Stimulated activated CD4-positive, alpha-beta T cell treated with anti-CD3 and anti-CD28 coated beads, Interleukin-12 subunit alpha, Interleukin-12 subunit beta, amount 100 ng/mL, for 4 hours (primary cell): Measurements from ENCODE around the gene TSPAN11.
A peak's percentile ranks its signal among the peaks of the same experiment; 100 is the strongest.

ENCODE experiments used
- DNase-seq: peaks from one replicate; pipeline ENCODE4 v3.0.0-alpha.2; 2020

TSPAN11 gene

DNA sequence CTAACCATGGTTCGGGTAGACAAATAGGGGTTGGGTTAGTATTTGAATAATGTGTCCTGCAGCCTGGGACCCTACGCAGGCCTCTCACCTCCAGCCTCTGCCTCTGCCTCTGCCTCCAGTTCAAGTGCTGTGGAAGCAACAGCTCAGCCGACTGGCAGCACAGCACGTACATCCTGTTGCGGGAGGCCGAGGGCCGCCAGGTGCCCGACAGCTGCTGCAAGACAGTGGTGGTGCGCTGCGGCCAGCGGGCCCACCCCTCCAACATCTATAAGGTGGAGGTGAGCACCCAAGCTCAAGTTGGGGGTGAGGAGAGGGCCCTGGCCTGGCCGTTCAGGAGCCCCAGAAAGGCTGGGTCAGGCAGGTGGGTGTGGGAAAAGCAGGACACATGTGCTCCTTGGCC, 55.9 kb downstream of the TSPAN11 start:
- no peak for DNase-seq

DNA sequence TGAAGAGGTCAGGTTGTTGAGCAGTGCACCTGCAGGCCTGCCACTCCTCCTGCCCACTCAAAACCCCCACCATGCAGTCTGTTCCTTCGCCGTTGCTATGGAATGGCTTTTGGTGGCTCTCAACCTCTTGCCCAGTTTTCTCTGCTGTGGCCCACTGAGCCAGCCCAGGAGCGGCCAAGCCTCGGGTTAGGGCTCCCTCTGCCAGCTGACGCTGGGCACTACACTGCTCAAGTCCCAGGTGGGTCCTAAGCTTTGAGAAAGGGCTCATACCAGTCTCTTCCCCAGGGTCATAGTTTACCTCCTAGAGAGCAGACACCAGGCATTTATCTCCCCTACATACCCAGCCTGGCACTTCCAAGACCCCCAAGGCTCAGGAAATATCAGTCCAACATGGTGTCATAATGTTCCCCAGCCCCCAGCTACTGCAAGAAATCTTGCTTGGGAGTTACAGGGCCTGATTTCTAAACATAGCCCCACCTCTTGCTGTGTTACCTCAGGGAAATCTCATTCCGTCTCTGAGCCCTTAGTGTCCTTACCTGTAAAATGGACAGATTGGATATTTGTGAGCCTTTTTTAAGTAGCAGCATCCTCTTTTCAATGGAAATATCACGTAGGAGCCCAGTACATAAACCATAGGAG, 59.4 kb downstream of the TSPAN11 start:
- DNase-seq = peak; percentile 8

DNA sequence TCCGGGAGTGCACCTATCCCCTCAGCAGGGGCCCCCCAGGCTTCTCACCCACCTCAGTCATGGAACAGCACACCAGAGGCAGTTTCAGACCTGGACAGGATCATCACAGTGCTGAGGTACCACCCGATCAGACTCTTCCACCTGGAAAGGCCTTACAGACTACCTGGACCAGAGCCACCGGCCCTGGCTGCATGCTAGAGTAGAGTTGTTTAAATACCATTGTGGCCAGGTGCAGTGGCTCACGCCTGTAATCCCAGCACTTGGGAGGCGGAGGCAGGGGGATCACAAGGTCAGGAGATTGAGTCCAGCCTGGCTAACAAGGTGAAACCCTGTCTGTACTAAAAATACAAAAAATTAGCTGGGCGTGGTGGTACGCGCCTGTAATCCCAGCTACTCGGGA, 61.5 kb downstream of the TSPAN11 start:
- DNase-seq = no peak

DNA sequence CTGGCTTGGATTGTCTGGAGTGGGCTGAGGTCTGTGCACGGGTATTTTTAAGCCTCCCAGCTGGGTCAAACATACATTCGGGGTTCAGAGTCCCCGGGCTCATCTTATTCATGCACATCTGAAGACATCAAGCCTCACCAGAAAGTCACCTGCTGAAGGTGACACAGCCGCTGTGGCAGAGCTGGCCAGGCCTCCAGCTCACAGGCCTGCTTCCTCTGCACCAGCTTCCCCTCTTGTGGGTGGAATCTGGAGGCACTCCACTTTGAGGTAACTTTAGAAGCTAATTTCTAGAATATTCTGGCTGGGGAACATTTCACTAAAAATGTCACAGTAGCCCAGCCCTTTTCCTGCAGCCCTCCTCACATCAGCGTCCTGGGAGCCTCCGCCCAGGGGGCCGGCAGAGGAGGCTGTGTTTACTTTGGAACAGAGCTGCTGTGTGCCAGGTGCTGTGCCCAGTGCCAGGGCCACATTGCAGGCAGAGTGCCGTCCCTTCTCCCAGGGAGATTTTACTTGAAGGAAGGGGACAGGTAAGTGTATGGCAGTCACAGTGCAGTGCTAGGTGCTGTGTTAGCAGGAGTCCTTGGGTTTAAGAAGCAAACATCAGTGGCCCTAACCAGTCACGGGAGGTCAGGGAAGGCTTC, 62.2 kb downstream of the TSPAN11 start:
- DNase-seq = no peak

DNA sequence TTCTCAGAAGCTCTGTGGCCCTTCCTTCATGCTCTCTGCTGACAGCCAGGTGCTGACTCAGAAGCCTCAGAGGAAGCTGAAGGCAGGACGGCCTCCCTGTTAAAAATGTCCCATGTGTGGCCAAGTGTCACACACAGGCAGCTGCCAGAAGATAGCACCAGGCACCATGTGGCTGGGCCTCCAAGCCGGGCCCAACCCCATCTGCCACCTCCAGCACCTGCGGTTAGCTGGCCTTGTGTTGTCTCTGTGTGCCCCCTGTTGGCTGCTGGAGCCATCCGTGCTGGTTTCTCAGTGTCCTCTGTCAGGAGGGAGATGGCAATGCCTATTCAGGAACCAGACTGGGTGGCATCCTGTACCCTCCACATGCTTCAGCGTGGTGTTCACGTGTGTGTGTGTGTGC, 63.2 kb downstream of the TSPAN11 start:
- no peak for DNase-seq

DNA sequence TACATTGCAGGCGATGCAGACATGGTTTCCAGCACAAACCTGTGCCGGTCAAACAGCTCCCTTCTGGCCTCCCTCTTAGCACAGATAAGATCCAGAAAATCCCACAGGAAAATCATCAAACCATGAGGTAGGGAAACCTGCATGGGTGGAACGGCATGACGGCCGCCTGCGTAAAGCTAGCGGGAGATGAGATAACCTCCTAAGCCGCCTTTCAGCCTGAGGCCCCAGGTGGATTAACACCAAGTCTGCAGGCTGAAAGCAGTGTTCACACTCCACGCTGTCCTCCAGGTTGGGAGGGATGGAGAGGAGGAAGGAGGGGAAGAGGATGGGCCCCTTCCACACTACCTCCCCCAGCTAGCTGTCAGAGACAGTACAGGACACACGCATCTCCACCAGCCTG, 63.8 kb downstream of the TSPAN11 start:
- no peak for DNase-seq

DNA sequence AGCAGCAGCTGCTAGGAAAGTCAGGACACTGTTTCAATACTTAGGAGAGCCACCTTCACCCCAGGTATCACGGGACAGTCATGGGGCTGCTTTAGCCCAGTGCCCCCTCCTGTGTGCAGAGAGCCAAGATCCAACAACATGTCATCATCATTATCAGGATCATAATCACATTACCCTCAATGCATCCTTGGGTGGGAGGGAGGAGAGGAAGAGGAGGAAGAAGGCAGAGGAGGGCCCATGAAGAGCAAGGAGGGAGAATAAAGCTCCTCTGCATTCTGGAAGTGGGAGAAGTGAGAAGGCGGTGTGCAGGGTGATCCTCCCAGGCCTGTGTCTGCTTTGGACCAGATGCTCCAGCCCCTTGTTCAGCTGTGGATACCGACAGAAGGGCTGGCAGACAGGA, 64.2 kb downstream of the TSPAN11 start:
- no peak for DNase-seq

DNA sequence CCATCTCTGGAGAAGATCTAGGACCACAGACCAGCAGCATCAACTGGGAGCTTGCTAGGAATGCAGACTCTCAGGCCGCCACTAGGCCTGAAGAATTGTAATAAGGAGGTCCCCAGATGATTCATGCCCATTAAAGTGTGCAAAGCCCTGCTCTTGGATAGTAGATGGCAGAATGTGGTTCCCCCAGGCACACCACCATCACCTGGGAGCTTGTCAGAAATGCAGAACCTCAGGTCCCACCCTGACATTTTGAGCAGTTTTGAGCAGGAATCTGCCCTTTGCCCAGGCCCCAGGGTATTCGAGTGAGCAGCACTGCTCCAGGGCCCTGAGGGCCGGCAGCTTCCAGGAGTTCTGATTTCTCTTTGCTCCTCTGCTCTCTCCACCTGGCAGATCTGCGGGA, 64.9 kb downstream of the TSPAN11 start:
- no peak for DNase-seq

DNA sequence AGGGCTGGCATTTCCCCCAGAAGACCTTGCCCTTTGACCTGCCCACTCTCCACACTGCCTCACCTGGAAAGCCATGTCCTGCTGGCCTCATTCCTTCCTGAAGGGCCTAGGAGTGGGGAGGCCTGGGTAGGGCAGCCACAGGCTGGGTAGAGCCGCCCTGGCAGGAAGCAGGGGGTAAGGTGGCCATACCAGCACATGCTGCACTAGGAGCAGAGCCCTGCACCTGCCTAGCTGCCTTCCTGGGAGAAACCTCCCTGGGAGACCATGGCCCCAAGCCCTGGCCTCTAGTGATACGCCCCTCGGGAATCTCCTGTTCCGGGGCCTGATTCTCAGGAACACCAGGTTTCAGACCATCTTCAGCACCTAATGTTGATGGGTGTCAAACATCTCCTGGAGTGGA, 65.8 kb downstream of the TSPAN11 start:
- DNase-seq = no peak

DNA sequence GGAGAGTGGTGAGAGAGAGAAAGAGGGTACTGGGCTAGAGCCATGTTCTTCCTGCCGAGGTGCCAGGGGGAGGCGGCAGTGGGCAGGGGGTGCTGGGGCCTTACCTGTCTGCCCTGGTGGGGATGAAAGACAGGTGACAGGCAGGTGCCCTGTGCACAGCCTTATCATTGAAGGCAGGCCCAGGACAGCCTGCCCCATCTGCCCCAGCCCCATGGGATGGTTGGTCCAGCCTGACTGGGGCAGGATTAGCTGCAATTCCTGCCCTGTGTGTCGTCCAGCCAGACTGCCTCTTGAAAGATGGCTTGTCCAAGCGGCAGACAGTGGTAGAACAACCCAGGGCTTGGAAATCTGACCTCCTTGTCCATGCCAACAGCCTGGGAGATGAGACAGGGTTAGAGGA, 67.2 kb downstream of the TSPAN11 start:
- no peak for DNase-seq

DNA sequence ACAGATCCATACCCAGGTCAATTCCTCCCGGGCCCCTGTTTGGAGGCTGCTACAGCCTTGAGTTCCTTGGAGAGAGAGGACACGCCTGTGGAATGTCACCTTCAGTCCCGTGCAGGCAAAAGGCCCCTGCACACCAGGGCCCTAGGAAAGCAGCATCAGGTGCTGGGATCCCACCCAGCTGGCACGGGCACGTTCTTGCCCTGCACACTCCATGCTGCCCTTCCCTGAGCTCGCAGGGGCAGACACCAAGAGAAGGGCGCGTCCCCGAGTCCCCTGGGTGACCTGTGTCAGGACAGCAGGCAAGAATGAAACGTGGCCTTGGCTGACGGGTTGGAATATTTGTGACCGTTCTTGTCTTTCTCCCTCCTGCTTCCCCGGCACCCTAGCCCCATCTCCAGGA, 67.7 kb downstream of the TSPAN11 start:
- no peak for DNase-seq

DNA sequence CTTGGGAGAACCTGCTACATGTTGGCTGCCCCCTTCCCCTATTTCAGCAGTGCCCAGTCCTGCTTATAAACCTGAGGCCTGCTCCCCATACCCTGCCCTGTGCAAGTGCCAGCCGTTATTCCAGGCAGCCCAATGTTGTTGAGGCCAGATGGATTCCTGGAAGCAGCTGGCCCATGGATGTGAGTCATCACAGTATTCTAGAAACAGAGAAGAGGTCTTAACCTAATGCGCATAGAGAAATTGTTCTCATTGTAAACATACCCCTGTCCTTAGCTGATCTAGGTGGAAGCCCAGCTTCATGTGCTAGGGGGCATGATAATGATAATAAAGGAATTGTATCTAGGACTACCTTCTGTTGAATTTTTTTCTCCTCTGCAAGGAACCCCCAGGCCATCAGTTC, 69.7 kb downstream of the TSPAN11 start:
- no peak for DNase-seq

DNA sequence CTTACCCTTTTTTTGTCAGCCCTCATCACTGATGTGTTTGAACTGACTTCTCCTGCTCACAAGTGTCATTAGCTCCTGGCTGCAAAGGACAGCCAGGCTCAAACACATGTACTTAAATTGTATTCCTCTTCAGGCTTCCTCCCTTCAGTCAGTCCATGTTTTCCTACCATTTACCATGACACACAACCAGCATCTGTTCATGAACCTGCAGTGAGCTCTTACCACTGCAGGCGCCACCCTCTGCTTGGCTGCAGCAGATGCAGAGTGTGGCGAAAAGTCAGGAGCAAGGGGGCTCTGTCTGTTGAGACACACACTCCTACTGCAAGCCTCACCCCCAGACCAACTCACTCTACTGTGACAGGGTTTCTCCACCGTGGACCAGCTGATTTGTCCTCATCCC, 70.2 kb downstream of the TSPAN11 start:
- no peak for DNase-seq

DNA sequence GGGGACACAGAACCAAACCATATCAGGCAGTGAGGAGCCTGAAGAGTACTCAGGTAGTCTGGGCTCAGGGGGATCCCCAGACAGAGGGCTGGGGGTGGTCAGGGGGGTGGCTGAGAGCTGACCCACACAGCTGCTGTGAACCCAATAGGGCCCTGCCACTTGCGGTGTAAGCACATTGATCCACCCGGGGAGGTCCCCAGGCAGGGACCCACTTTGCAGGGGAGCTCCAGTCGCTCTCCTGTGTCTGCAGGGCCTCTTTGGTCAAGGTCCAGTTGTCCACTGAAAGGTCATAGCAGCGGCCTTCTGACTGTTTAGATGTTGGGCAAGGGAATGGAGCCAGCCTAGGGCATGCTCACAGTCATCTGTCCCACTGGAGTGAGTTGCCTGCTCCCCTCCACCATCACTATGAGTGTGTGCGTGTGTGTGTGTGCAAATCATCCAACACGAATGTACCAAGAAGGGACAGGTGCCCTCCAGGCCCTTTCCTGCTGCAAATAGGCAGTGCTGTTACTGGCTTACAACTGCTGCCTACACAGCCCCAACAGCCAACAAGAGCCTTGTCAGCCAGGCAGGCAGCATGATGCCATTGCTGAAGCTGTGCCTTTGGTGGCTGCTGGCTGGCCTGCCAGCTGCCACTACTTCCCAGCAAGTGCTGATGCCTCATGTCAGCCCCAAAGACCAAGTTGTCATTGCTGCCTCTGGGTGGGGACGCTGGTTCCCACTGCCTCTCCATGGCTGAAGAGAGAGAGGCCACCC, 71.3 kb downstream of the TSPAN11 start:
- DNase-seq = no peak

DNA sequence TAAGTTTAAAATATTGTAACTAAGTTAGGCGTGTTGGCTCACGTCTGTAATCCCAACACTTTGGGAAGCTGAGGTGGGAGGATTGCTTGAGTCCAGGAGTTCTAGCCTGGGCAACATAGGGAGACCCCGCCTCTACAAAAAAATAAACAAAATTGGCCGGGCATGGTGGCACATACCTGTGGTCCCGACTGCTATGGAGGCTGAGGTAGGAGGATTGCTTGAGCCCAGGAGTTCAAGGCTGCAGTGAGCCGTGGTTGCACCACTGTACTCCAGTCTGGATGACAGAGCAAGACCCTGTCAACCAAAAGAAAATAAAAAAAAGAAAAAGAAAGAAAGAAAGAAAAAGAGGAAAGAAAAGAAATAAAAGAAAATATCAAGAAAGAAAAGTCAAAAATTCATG, 72.5 kb downstream of the TSPAN11 start:
- no peak for DNase-seq

DNA sequence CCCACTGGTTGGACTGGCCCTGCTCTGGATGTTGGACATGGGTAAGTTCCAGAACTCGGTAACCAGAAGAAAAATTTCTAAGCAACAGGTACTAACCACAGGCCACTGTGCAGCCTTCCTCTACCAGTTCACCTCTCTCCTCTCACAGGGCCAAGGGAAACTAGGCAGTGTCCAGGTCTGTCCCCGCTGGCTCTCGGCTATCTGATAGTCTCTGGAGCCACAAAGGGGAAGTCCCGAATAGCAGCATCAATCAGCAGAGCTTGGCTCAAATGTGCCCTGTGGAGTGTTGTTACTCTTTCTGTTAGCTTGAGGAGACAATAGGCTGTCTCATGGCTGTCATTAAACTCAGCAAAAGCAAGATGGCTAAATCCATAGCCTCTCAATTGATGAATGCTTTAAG, 73.2 kb downstream of the TSPAN11 start:
- no peak for DNase-seq

DNA sequence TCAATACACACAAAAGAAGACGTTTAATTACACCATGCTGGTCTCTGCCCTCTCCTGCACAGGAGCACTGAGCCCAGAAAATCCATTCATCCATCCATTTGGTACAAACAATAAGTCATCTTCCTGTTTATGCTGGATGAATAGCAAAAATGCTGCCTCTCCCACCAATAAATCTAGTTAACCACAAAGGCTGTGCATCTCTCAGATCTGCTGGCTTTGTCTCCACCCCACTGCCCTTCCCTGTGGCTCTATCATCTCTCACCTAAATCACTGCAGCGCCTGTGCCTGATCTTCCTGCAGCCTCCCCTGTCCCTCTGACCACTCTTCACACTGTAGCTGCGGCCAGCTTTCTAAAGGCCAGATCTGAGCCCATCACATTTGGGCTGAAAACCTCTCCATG, 74.2 kb downstream of the TSPAN11 start:
- DNase-seq = no peak

DNA sequence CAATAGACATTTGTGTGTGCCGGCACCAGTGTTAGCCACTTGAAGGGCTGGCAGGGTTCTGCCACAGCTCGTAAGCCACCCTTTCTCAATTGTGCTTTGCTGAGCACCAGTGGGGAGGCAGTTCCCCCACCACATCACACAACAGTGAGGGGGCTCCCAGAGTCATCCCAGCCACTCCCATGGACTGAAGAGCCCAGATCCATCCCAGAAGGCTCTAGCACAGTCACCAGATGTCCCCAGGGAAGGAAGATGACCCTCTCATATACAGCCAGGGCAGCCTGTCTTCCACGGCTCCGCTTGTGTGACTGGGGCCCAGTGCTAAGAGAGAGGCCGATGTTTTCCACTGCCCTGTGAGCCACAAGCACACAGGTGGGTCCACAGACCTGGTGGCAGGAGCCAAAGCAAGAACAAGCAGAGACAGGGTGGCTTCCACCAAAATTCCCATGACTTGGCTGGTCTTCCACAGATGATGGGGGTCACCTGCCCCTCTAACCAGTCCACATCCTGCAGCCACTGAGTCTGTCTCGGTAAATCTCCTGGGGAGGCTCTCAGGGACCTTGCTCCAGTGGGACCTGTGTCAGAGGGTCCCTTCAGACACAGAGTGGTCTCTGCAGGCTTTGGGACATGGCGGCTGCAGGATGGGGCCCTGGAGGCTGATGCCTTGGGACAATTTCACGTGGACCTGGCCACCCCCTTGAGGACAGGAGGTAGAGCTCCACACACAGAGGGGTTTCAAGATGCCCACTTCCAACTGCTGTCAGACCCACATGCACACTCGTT, 75.2 kb downstream of the TSPAN11 start:
- no peak for DNase-seq

DNA sequence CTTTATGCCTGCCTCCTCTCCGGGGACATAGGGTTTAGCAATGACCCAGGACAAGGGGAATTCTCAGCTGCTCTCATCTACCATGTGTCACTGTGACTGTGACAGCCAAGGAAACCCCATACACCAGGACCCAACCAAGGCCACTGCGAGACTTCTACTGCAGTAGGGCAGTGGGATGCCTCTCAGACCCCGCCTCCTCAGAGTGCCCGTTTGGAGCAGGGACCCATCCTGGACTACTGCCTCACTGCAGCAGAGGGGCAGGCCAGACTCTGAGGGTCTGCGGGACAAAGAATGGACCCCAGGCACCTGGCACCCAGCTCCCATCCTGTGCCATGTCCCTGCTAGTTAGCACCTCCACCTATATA, 75.8 kb downstream of the TSPAN11 start:
- DNase-seq = no peak

DNA sequence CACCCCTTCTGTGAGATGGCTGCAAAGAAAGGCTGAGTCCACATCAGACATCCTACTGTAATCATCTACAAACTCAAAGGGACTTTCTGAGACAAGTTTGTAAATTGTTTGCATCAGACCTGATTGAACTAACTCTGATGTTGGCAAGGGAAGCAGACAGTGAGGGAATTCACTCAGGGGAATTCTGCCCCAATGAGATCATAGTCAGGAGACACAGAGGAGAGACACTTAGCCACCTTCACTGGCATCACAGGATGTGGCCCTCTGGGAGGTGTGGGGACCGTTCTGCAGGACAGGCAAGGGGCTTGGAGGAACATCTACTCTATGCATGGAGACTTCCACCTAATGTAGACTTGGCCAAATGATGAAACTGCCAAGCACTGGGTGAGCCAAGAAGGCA, 76.5 kb downstream of the TSPAN11 start:
- DNase-seq = no peak

DNA sequence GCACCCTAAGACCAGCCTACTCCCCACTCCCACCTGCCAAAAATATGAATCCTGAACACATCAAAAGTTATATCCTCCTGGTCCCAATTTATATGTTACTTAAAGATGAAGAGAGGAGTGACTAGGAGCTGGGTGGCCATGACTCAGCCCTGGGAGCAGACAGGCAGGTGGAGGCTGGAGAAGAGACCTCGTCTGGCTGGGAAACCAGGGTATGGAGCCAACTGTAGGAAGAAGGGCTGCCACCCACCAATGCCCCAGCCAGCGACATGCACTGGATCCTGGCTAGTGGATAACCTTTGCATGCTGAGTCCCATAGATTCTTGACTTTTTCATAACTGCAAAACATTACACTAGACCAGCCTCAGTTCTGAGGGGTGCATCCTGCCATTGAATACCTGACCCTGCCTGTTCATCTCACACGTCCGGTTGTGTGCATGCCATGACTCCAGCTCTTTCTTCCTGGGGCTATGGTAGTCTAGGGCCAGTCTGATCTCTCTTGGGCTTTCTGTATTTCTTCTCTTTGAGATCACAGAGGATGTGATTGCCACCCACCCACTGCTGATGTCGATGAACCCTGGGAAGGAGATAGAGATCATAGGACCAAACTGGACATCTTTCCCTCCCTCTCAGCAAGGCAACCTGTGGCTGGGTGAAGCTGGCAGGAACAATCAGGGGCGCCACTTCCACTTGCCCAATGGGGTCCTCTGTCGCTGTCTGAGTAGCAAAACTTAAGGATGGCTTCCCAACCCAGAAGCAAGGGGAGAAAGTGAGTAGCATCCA, 77.5 kb downstream of the TSPAN11 start:
- DNase-seq = no peak

DNA sequence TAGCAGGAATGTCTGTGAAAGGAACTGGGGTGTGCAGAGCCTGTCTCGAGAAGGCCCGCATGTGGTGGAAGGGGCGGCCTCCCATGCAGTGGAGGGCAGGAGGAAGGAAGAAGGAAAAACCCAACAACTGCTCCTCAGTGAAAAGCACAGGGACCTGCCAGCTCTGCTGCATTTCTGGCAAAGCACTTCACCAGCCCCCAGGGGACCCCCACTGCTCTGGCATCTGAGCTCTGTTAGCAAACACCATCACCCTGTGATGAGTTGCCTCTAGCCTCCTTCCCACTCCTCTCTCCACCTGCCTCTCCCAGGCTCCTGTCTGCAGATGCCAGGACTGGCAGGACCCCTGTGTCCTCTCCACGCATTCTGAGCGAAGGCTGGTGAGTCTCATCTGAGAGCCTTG, 78.1 kb downstream of the TSPAN11 start:
- DNase-seq = no peak
